Measurements from ENCODE around the gene APBA1.

The APBA1 gene

DNA sequence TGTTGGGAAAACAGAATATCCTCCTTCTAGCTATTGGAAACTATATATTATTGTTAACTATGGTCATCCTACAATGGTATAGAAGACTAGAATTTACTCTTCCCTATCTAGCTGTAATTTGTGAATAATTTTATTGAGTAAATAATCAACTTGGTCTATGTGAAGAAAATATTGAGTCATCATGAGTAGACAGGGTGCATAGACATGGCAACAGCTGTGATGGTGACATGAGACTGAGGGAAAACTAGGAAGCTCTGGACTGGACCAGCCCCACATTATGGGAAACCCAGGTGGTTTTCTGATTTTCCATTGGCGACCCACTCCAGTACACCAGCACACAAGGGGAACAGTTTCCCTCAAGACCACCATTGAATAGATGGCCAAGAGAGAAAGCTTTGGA, 95.0 kb downstream of the APBA1 start:
- Histone ChIP-seq H3K36me3 (replicated peaks) (no peaks in the 10 kb centered on the region), H3K4me1 (peaks cover 3% of the 10 kb centered on the region; the same call in 1 of the 2 replicates), H3K27me3 (ENCODE audit: low read depth) (no peaks in the 10 kb centered on the region), H3K4me3 (no peak overlapping the region), H3K9me3 (peaks cover 7% of the 10 kb centered on the region; the same call in 1 of the 2 replicates)
- DNase-seq (ENCODE audit: low spot score in 2 of 2) = no peak
- in situ Hi-C loops (cut with MboI; ENCODE audit: low sequenced_read_pairs) = no loop called here

GRCh38 chr9:69574057-69574456, 98.1 kb downstream of the APBA1 start:
- Histone ChIP-seq H3K4me3 (no peak overlapping the region), H3K36me3 (replicated peaks) (no peaks in the 10 kb centered on the region), H3K4me1 (no peaks in the 10 kb centered on the region), H3K9me3 (peaks cover 7% of the 10 kb centered on the region; the same call in 1 of the 2 replicates), H3K27me3 (ENCODE audit: low read depth) (no peaks in the 10 kb centered on the region)
- no peak for DNase-seq (ENCODE audit: low spot score in 2 of 2)
- in situ Hi-C loops (cut with MboI; ENCODE audit: low sequenced_read_pairs) = no loop called here

GRCh38 chr9:69573651-69574050, 98.5 kb downstream of the APBA1 start:
- no peak for DNase-seq (ENCODE audit: low spot score in 2 of 2)
- Histone ChIP-seq H3K9me3 (peaks cover 7% of the 10 kb centered on the region; the same call in 1 of the 2 replicates), H3K27me3 (ENCODE audit: low read depth) (no peaks in the 10 kb centered on the region), H3K4me1 (no peaks in the 10 kb centered on the region), H3K4me3 (no peak overlapping the region), H3K36me3 (replicated peaks) (no peaks in the 10 kb centered on the region)
- in situ Hi-C loops (cut with MboI; ENCODE audit: low sequenced_read_pairs) = no loop called here

GRCh38 chr9:69572611-69573010, 99.6 kb downstream of the APBA1 start:
- Histone ChIP-seq H3K9me3 (peaks cover 7% of the 10 kb centered on the region; the same call in 1 of the 2 replicates), H3K4me3 (no peak overlapping the region), H3K27me3 (ENCODE audit: low read depth) (no peaks in the 10 kb centered on the region), H3K36me3 (replicated peaks) (no peaks in the 10 kb centered on the region), H3K4me1 (no peaks in the 10 kb centered on the region)
- no peak for DNase-seq (ENCODE audit: low spot score in 2 of 2)
- in situ Hi-C loops (cut with MboI; ENCODE audit: low sequenced_read_pairs) = no loop called here

GRCh38 chr9:69571032-69571431, 101.1 kb downstream of the APBA1 start:
- Histone ChIP-seq H3K36me3 (replicated peaks) (no peaks in the 10 kb centered on the region), H3K27me3 (ENCODE audit: low read depth) (no peaks in the 10 kb centered on the region), H3K4me3 (no peak overlapping the region), H3K4me1 (no peaks in the 10 kb centered on the region), H3K9me3 (peaks cover 2% of the 10 kb centered on the region; the same call in 1 of the 2 replicates)
- no peak for DNase-seq (ENCODE audit: low spot score in 2 of 2)
- in situ Hi-C loops (cut with MboI; ENCODE audit: low sequenced_read_pairs) = no loop called here

DNA sequence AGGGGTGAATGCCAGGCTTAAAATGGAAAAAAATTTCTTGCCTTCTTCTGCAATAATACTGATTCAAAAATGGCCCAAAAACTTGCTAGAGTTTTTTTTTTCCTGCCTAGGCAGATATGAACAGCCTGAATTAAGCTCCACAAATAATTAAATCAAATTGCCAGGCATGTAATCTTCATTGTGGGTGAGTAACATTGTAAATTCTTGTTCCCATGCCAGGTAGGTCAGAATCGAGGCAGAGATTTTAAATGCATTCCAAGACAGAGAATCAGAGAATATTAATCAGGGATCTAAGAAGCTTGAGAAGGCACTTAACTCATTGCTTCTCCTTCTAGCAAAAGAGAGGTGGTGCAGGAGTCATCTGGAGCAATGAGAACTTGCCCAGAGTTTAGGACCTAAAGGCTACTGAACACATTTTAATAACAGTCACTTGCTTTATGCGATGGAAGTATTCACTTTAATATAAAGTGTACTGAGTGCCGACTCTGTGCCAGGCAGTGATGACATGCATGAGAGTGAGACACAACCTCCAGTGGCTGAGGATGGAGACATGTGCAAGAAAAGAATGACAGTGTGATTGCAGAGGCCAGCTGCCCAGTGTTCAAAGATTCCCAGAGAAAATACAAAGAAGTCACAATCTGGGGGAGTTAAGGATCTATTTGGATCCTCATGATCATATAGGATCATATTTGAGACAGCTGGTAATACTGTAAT, 102.3 kb downstream of the APBA1 start:
- Histone ChIP-seq H3K9me3 (no peaks in the 10 kb centered on the region), H3K27me3 (ENCODE audit: low read depth) (no peaks in the 10 kb centered on the region), H3K36me3 (replicated peaks) (no peaks in the 10 kb centered on the region), H3K4me1 (no peaks in the 10 kb centered on the region), H3K4me3 (no peak overlapping the region)
- no peak for DNase-seq (ENCODE audit: low spot score in 2 of 2)
- in situ Hi-C loops (cut with MboI; ENCODE audit: low sequenced_read_pairs) = no loop called here

DNA sequence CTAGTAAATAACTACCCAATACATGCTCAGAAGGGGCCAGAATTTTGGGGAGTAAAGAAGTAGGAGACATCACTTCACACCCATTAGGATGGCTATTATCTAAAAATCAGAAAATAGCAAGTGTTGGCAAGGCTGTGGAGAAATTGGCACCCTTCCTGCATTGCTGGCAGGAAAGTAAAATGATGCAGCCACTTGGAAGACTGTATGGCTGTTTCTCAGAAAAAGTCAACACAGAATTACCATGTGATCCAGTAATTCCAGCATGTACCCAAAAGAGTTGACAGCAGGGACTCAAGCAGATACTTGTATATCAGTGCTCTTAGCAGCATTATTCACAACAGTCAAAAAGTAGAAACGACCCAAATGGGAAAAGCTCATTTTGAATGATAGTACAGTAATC, 107.6 kb downstream of the APBA1 start:
- no peaks in the 10 kb centered on the region for H3K27me3 ChIP-seq (ENCODE audit: low read depth)
- no peak overlapping the region for H3K4me3 ChIP-seq
- DNase-seq (ENCODE audit: low spot score in 2 of 2) = no peak
- H3K36me3 ChIP-seq (replicated peaks) = no peaks in the 10 kb centered on the region
- no peaks in the 10 kb centered on the region for H3K9me3 ChIP-seq
- H3K4me1 ChIP-seq = no peaks in the 10 kb centered on the region
- in situ Hi-C loops (cut with MboI; ENCODE audit: low sequenced_read_pairs) = no loop called here

DNA sequence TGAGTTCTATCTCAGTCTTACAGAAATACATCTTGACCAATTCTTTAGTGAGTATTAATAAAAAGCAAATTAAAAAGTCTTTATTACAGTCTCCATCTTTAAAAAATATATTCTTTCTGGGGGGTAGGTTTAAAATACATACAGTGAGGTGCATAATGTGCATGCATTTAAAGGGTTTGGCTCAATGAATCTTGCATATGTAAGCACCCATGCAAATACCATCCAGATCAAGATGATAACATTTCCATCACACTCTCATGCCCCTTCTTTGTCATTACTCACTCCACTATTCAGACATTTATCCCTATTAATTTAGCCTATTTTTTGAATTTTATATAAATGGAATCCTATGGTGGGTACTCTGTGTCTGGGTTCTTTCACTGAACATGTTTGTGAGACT, 113.0 kb downstream of the APBA1 start:
- no peaks in the 10 kb centered on the region for H3K36me3 ChIP-seq (replicated peaks)
- in situ Hi-C loops (cut with MboI; ENCODE audit: low sequenced_read_pairs) = no loop called here
- H3K4me3 ChIP-seq = no peak overlapping the region
- no peaks in the 10 kb centered on the region for H3K4me1 ChIP-seq
- H3K9me3 ChIP-seq = no peaks in the 10 kb centered on the region
- DNase-seq (ENCODE audit: low spot score in 2 of 2) = no peak
- H3K27me3 ChIP-seq (ENCODE audit: low read depth) = no peaks in the 10 kb centered on the region

- no peaks in the 10 kb centered on the region for H3K27me3 ChIP-seq (ENCODE audit: low read depth)
- H3K36me3 ChIP-seq (replicated peaks) = no peaks in the 10 kb centered on the region
- no peaks in the 10 kb centered on the region for H3K4me1 ChIP-seq
- in situ Hi-C loops (cut with MboI; ENCODE audit: low sequenced_read_pairs) = no loop called here
- no peak for DNase-seq (ENCODE audit: low spot score in 2 of 2)
- H3K9me3 ChIP-seq = no peaks in the 10 kb centered on the region
- no peak overlapping the region for H3K4me3 ChIP-seq
Measured at GRCh38 chr9:69556707-69557106, 115.5 kb downstream of the APBA1 start.

DNA sequence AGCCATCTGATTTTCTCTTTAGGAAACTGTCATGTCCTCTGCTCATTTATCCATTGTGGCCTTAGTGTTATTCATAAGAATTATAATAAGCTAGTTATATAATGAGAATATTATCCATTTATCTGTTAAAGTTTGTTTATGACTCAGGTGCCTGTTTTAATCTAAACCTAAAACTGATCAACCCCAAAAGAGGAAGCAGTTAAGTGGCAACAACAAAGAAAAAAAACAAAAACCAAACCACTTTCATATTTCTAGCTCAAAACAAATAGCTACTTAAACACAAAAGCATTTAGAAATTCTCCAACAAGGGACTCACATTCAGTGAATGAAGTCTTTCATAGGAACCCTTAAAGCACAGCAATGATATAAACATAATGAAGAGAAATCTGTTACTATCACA, 116.4 kb downstream of the APBA1 start:
- Histone ChIP-seq H3K4me1 (no peaks in the 10 kb centered on the region), H3K27me3 (ENCODE audit: low read depth) (no peaks in the 10 kb centered on the region), H3K4me3 (no peak overlapping the region), H3K9me3 (no peaks in the 10 kb centered on the region), H3K36me3 (replicated peaks) (no peaks in the 10 kb centered on the region)
- DNase-seq (ENCODE audit: low spot score in 2 of 2) = no peak
- in situ Hi-C loops (cut with MboI; ENCODE audit: low sequenced_read_pairs) = no loop called here

DNA sequence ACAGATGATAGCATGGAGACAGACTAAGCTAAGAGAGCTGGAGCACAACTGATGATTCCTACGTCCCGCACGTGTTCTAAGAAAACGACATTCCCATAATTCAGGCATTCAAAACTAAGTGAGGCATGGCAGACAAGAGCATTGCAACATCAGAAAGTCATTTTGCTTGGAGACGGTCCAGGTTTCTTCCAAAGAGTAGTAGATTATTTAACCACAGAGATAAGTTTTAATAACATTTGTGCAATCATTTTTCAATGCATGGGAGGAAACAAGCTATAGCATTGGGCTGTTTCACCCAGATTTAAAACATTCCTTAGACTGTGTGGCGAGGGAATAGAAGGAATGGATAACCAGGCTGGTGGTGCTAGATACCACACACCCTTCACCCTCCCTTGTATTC, 117.2 kb downstream of the APBA1 start:
- no peak overlapping the region for H3K4me3 ChIP-seq
- no peaks in the 10 kb centered on the region for H3K4me1 ChIP-seq
- no peak for DNase-seq (ENCODE audit: low spot score in 2 of 2)
- in situ Hi-C loops (cut with MboI; ENCODE audit: low sequenced_read_pairs) = no loop called here
- H3K9me3 ChIP-seq = no peaks in the 10 kb centered on the region
- no peaks in the 10 kb centered on the region for H3K27me3 ChIP-seq (ENCODE audit: low read depth)
- no peaks in the 10 kb centered on the region for H3K36me3 ChIP-seq (replicated peaks)

DNA sequence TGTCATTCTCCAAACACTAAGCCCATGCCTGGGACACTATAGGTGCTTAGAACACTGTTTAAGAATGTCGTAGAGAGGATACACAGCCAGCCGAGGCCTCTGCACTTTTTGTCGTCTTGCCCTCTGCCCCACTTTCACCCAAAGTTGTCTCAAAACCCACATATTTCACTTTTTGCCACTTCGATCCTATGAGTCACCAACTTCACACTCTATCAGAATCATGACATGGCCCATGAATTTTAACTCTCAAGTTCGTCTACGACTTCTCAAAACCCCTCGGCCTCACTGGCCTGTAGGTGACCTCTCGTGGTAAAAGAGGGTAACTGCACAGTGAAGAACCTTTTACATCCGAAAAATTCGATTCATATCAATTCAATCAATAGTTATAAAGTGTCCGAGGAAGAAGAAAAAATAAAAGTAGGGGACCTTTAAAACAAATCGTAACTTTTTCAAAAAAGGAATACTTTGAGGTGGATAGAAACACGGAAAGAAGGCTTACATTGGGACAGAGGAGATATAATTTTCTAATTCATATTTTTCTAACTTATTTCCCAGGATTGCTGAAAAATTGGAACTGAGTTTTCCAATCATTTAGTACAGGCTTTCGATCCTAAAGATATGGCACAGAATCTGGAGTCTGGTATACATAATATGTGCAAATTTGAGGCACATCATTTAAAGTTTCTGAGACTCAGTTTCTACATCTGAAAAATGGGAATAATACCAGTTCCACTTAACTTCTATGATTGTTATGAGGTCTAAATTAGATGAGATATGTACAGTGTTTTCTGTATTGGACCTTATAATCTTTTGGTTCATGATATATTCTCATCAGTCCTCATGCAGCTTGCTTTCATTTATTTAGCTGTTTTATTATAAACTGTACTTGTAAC, 122.6 kb downstream of the APBA1 start:
- in situ Hi-C loops (cut with MboI; ENCODE audit: low sequenced_read_pairs) = loop anchor here (5.0 to 10.0 kb wide), 2 partner anchors 127 to 385 kb away; no protein-coding TSS in a partner anchor
- Histone ChIP-seq H3K27me3 (ENCODE audit: low read depth) (no peaks in the 10 kb centered on the region), H3K9me3 (no peaks in the 10 kb centered on the region), H3K4me3 (no peak overlapping the region), H3K36me3 (replicated peaks) (no peaks in the 10 kb centered on the region), H3K4me1 (no peaks in the 10 kb centered on the region)
- peak; percentile 63 to 70 for DNase-seq (ENCODE audit: low spot score in 2 of 2)

DNA sequence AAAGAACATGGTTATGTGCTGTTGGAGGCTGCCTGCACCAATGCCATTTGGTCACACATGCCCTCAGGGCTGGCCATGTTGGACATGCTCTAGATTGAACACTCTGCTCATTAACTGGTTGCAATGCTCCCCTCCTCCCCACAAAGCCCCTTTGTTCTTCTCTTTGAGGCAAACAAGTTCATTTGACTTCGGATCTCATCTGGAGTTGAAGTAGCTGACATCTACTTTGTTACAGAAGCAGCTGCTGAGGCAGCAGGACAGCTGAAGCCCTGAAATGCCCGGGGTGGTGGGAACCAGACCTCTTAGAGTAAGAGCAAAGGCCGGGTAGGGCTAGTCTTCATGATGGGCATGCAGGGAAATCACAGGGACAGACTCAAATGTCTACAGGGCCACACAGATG, 123.5 kb downstream of the APBA1 start:
- in situ Hi-C loops (cut with MboI; ENCODE audit: low sequenced_read_pairs) = loop anchor here (5.0 to 10.0 kb wide), 2 partner anchors 126 to 386 kb away; no protein-coding TSS in a partner anchor
- DNase-seq (ENCODE audit: low spot score in 2 of 2) = no peak

DNA sequence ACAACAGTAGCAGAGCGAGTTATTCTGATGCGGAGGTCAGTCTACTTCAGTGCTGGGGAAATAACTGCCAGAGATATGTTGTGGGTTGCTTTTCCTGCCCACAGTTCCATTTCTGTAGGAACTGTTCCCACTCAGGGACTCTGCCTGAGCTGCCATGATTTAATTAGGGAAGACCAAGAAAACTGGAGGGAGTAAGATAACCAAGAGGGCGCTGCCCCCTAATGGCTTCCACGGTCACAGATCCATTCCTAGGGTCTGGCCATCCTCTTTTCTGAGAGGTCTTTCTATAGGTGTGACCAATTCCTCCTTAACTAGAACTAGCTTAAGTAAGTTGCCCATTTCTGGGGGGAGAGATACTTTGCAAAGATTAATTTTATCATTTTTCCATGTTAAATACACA, 125.9 kb downstream of the APBA1 start:
- peak in 1 of 2 experiments; percentile 53 for DNase-seq (ENCODE audit: low spot score in 2 of 2)
- in situ Hi-C loops (cut with MboI; ENCODE audit: low sequenced_read_pairs) = loop anchor here (5.0 to 10.0 kb wide), 2 partner anchors 124 to 389 kb away; no protein-coding TSS in a partner anchor
- Histone ChIP-seq H3K36me3 (replicated peaks) (no peaks in the 10 kb centered on the region), H3K4me3 (no peak overlapping the region), H3K27me3 (ENCODE audit: low read depth) (no peaks in the 10 kb centered on the region), H3K4me1 (no peaks in the 10 kb centered on the region), H3K9me3 (no peaks in the 10 kb centered on the region)

More for the DNA sequence above, 123.5 kb downstream of the APBA1 start:
- H3K36me3 ChIP-seq (replicated peaks) = no peaks in the 10 kb centered on the region
- no peaks in the 10 kb centered on the region for H3K27me3 ChIP-seq (ENCODE audit: low read depth)
- no peak overlapping the region for H3K4me3 ChIP-seq
- H3K4me1 ChIP-seq = no peaks in the 10 kb centered on the region
- no peaks in the 10 kb centered on the region for H3K9me3 ChIP-seq
